IPS-NIHi7 (cell line): ENCODE data around the gene TSPOAP1.
"Not testable (repeated sequence)": the region's sequence is repeated elsewhere in the genome, so short reads cannot be mapped to it uniquely, and the experiment has no call there.

Experiments used
- DNase-seq: peaks from one replicate; pipeline ENCODE4 v3.0.0; 2012; ENCODE audit warnings: mixed read lengths; ENCODE audit errors: extremely low spot score

Gene TSPOAP1

DNA sequence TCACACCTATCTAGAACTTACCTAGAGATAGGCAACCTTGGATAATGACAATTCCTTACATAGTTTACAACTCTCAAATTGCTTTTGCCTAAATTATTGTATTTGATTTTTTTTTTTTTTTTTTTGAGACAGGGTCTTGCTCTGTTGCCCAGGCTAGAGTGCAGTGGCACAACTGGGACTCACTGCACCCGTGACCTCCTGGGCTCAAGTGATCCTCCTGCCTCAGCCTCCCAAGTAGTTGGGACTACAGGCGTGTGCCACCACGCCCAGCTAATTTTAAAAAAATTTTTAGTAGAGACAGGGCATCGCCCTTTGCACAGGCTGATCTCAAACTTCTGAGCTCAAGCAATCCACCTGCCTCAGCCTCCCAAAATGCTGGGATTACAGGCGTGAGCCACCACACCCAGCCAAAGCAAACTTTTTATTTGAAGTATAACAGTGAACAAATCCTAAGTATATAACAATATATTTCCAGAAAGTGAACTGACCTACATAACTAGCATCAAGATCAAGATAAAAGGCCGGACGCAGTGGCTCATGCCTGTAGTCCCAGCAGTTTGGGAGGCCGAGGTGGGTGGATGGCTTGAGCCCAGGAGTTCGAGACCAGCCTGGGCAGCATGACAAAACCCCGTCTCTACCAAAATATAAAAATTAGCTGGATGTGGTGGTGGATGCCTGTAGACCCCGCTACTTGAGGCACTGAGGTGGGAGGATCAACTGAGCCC lies 12.7 kb upstream of the TSPOAP1 start:
- not testable (repeated sequence) for DNase-seq

DNA sequence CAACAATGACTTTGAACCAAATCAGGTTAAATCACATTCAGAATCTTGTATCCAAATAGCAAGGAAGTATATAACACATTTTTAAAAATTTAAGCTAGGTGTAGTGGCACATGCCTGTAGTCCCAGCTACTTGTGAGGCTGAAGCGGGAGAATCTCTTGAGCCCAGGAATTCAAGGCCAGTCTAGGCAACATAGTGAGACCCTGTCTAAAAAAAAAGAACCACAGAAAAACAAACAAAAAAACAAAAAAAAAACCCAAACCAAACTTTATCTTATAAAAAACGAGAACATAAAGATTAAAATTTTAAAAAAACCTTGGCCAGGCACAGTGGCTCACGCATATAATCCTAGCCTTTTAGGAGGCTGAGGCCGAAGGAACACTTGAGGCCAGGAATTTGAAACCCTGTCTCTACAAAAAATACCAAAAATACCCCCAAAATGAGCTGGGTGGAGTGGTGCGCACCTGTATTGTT lies 11.8 kb upstream of the TSPOAP1 start:
- DNase-seq: no peak

DNA sequence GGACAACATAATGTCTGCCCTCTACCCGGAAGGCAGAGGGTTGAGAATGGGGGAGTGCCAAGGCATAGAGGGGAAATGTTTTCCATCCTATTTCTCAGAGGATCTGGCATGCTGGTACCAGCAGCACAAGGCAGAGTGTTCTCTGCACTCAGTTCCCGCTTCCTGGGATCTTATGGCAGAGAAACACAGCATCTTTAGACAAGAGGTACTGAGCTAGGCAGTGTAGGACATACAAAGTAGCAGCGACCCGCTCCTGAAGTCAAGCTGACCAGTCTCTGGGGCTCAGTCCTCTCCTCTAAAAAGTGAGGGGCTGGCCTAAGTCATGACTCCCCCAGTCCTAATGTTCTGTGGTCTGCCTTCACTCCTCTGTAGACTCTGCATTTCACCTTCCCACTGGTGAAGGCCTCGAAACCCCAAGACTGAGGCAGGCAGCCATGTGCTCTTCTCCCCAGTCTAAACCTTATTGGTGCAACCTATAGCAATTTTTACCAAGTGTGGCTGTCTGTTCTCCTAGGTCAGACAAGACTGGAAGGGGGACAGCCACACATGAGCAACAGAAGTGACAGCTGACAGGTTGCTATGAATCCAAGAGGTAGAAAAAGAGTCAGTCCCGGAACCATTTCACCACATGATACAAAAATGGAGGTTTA lies 11.3 kb upstream of the TSPOAP1 start:
- DNase-seq: no peak

DNA sequence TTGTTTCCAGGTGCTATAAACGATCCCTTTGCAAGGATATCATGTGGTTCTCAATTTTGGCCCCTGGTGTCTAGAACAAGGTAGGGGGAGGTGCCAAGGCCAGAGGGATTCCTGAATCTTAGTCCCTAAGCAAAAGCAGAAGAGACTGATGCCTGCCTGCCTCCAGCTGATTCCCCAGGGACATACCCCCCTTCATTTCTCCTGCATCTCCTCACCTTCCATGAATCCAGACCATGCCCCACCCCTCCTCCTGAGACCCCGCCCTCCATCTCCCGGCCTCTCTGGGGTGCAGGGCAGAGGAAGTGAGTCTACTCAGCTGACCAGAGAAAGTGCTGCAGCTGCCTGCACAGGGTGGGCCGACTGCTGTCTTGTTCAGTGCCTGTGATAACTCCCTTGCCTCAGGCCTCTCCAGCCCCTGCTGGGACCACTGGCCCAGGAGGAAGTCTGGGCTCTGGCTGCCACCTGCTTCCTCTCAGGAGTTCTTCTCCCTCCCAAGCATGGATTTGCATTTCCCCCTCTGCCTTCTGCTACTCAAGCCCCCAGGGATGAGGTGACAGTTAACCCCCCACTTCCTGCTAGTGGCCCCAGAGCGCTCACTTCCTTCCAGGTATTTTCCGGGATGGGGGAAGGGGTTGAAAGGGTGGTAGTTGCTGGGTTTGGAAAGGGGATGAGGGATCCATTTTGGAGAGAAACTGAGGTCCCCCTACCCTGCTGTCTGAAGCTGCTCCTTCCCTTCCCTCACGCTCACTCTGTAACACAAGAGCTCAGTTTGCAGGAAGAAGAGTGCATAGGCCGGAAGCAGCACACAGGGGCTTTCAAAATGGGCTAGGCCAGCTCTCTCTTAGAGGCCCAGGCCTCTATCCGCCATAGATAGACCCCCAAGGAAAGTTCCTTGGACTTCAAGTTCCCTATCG lies 10.5 kb upstream of the TSPOAP1 start:
- peak; percentile 77 for DNase-seq

DNA sequence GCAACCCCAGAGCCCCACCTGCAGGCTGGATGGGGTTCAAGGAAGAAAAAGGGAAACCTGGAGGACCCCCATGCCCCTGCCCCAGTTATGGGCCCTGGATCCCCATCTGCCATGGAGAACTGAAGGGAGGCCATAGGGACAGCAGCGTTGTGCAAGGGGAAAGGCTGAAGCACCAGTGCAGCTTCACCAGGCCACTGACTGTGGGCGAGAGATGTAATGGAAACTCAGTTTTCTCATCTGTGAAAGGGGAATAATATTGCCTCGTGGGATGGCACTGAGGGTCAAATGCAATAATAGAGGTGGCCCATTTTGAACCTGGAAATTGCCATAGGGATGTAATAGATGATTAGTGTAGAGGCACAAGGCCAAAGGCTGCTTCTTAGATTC lies 9.9 kb upstream of the TSPOAP1 start:
- DNase-seq: no peak

DNA sequence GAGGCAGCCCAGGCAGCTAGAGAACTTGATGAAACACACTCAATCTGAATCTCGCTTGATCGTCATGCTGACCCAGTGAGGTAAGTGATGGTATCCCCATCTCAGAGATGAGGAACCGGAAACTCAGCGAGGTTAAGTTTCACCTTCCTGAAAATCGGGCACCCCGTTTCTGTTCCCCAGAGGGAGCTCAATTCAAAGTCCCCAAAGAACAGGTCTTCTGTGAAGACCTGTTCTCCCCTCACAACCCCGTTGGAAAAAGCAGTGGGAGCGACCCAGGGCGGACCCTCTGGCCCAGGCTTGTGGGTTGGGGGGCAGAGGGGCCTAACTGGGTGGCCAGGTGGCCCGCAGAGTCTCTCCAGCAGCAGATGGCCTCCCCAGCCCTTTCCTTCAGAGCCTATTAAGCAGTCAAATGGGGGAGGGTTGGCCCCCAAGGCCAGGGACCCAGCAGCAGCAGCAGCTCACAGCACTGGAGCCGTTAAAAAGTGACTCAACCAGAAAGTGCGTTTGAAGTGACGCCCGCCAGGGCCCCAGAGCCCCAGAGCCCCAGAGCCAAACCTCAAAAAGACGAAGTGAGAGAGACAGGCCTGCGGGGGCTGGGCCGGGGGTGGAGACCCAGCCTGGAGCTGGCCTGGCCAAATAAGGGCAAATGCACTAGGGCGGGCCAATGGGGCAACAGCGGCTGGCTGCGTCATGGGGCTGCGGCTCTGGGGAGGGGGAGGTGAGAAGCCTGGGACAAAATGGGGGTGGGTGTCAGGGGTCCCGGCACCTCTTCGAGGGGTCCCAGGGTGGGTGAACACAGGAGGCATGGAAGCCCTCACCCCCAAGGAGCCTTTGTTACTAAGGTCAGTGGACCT lies 9.2 kb upstream of the TSPOAP1 start:
- peak; percentile 92 for DNase-seq

DNA sequence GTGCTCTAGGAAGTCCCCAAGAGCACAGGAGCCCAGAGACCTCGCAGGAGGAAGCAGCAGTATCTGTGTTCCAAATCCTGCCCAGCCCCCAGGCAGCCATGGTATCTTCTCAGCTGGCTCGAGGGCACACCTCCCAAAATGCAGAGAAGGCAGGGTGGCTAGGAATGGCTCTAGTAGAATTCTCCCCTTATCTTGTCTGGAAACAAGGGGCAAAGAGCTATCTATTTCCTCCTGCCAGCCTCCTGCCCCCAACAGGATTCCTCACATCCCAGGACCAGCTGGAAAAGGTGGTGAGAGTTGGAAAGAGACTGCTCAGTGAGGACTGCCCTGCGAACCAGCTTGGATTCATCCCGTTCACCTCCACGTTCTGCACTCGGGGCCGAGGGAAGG lies 8.6 kb upstream of the TSPOAP1 start:
- DNase-seq: no peak

DNA sequence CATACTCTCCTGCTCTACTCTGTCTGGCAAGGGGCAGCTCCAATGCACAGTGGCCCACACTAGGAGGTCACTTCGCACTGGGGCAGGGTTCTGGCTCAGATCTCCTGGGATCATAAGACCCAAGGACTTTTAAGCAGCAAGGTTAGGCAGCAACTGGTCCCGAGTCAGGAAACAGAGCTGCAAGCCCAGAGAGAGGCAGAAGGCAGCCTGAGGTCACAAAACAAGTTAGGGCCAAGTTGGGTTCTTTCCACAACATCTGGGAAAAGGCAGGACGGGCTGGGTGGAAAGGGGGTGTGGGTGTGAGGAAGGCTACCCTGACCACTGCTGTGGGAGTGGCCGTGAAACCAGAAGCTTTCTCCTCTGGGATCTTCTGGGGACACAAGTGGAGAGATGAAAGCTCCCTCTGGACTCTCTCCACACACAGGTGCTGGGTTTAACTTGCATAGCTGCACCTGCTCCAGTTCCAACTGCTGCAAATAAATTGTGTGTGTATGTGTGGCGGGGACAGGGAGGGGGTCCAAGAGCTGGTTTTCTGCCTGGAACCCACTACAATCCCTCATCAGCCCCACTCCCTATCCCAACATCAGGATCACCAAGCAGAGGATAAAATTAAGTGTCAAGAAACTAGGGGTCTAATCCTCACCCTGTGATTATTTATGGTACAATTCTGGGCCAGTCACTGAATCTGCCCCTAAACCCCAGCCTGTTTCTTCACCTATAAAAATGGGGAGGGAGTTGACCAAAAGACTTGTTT lies 8.0 kb upstream of the TSPOAP1 start:
- DNase-seq: no peak

DNA sequence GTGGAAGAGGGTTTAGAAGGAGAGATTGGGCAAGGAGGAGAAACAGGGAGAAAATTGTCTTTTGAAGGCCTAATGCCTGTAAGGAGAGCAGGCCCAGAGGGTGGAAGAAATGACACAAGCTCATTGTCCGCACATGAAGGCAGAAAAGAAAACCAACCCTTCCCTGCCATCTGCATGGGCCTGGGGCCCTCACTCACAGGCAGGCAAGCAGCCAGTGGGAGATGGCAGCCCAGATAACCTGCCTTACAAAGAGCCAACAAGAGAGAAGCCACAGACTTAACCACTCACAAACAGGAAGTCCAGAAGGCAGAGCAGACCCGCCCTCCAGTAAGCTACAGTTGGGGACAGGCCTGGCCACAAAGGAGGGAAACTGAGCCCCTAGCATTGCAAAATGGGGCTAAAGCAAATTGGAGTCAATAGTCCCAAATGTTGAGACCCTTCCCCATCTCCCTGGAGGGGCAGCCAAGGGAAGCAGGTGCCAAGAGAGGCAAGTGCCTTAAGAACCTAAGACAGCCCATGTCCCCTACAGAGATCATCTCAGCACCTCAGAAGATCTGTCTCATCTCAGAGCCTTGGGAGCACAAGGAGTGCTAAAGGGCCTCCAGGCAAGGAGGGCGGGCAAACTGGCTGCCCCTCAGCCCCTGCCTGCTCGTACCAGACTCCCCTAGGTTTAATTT lies 7.3 kb upstream of the TSPOAP1 start:
- no peak for DNase-seq

DNA sequence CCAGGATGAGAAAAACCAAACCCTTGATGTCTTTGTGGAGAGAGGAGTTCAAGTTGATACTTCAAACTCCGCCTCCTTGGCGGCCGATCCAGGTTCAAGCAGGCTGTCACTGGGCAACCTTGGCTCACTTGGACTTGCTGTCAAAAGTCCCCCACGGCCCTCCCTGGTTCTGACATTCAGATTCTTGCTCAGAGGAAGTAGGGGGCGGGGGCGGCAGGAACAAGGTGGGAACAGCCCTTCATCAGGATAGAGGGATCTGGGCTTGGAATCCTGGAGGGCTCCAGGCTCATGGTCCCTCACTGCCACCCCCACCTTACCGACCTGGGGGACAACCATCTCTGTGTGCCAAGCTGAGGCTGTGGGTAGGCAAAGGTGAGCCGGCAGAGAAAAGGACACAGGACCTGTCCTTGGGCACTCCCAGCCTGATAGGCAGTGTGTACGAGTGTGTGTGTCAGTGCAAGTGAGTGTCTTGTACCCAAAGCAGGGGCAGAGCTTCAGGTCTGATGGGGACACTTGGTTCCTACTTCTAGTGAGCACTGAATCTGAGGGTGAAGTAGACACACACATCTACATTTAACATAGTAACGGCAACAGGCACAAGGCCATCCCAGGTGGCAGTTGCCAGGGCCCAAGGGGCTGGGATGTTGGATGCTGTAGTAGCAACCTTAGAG lies 6.6 kb upstream of the TSPOAP1 start:
- DNase-seq: no peak

DNA sequence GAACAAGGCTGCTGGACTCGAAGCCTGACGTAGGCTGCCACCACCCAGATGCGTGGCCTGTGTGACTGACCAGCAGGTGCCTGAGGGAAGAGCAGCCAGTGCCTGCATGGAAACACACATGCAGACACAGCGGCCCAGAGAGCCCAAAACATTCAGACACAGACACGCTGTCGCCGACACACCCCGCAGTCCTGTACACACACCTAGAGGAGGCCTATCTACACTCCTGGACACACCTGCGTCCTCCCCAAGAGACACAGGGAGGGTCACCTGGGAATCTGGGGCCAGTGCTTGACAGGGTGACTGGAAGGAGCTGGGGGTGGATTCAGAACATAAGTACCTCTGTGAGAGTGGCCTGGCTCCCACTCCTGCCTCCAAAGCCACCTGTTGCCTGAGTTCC lies 6.1 kb upstream of the TSPOAP1 start:
- no peak for DNase-seq

DNA sequence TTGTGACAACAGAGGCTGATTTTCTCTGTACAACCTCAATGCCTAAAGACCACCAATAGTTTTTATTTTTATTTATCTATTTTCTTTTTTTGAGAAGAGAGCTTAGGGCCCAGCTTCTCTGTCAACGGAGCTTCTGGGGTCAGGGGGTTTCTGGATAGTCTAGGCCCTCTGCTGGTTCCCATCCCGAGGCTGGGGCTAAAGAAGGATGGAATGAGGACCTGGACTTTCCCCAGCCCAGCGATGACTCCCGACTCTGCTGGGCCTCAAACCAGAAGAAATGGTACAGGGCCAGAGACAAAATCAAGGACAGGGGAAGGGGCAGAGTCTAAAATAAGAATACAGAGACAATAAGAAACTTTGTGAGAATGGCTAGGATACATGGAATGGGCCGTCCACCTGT lies 5.7 kb upstream of the TSPOAP1 start:
- DNase-seq: no peak

DNA sequence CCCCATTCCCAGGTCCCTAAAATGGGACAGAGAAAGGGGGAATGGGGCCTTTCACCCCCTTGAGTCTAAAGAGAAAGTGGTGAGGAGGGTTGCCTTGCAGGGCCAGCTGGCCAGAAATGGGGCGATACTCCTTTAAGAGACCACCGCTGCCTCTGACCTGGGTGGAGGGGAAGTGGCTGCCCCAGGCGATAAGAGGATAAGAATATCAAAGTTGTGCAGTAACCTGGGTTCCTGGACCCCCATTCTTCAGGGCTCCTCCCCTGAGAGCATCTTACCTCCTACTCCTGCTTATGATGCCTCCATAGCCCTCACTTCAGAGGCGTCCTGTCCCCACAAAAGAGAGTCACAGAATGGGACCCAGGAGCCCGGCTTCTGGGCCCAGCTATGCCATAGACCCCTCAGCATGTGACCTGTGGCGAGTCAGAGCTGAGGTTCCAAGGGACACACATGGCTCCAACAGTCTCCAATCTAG lies 5.2 kb upstream of the TSPOAP1 start:
- no peak for DNase-seq

DNA sequence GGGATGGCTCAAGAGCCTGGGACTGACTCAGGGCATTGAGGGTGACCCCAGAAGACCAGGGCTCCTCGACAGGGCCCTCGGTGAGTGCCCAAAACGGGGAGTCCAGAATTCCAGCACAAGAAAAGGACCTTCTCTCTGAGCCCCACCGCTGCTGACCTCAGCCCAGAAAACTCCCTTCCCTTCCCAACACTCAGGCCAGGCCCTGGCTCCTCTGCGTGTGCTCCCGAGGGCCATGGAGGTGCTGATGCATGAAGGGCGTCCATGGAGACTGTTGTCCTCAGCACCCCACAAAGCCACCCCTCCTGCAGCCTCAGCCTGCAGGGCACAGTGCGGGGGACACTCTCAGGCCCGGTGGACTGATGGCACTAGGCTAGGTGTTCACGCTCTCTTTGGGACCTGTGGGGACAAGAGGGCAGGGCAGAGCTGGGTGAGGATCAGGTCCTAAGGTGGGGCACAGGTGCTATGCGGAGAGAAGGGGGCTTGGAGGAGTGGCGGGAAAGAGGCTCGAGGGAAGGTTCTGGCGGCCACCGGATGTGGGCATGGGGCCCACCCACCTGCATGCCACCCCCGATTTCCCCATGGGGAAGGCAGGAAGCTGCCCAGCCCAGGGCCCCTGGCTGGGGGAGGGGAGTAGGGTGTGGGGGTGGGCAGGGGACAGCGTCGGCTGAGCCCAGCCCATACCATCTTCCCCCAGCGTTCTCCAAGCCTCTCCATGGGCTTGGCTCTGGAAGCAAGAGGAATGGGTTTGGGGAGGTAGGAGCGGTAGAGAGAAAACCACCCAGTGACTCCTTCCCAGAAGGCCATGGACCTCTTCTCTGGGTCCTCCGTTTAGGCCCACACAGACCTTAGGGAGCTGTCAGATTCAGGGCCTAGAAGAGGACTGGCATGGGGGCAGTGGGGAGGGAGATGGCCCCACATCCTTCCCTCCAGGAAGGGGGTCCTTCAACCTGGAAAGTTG lies 4.5 kb upstream of the TSPOAP1 start:
- no peak for DNase-seq

DNA sequence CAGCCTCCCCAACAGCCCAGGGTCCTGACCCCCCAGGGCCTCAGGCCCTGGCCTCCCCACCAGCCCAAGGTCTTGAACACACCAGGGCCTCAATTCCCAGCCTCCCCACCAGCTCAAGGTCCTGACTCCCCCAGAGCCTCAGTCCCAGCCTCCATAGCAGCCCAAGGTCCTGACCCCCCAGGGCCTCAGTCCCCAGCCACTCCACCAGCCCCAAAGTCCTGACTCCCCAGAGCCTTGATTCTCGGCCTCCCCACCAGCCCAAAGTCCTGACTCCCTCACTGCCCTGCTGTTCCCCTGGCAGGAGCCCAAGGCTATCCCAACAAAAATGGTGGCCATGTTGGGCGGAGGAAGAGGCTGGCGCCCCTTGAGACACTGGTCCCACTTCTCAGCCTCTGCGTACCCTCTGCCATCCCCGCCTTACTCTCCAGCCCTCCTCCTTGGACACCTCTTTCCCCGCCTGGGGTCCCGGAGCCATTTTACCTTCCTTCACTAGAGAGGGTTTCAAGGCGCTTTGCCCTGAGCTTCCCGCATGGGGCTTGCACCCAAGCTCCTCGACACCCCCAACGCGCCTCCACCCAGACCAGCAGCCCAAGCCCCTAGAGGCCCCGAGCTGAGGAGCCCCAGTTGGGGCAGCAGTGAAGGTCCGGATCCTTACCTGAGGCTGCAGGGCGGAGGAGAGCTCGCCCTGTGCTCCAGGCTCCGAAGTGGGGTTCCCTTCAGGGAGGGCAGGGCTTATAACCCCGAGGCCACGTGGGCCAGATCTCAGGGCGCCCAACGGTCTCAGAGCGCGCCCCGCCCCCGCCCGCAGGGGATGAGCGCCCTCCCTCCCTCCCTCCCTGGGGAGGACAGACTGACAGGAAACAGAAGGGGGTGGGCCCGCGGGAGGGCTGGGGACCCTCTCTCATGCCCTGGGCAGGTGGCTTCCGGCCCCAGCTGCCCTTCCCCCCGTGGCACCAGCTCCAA lies 3.5 kb upstream of the TSPOAP1 start:
- no peak for DNase-seq

DNA sequence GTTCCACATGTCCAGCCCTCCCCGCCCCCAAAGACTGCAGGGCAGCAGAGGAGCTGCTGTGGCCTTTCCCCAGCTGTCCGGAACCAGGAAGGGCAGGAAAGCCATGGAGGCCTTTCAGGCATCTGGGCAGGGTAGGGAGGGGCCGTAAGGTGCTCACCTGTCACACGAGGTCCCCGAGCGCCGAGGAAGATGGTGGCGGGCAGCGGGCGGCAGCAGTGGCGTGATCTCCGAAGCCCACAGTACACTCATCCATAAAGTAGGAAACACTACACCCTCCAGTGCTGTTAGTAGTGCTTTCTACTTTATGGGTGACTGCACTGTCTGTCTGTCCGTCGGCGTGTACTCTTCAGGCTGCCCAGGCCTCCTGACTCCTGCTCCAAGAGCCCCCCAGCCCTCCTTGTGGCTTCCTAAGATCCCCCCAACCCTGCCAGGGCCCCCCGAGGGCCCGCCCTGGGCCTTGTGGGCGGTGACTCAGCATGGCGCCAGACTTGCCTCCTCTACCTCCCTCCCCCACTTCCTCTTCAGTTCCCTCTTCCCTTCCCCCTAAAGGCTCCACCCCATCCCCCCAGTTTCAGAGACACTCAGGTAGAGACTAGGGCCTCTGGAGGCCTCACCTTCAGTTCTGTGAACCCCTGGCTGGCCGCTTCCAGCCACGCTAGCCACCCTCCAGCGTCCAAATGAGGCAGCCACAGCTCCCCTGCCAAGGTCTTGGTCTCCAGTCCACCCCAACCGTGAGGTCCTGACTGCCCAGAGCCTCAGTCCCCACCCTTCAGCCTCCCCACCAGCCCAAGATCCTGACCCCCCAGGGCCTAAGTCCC lies 2.6 kb upstream of the TSPOAP1 start:
- no peak for DNase-seq
